HG03558 (cell line): Measurements from ENCODE around the gene COL11A1.
"Not testable (repeated sequence)": the region's sequence is repeated elsewhere in the genome, so short reads cannot be mapped to it uniquely, and the experiment has no call there.

ENCODE experiments used
- ATAC-seq: cut with Tn5 transposase; IDR thresholded peaks from one replicate; pipeline ENCODE4 v1.9.1; 2021; ENCODE audit warnings: moderate number of reproducible peaks; ENCODE audit not compliant: unreplicated experiment; ENCODE audit errors: extremely low read depth

COL11A1 gene

GRCh38 chr1:102842606-102843005, 265.7 kb downstream of the COL11A1 start:
- ATAC-seq, result no peak

- ATAC-seq, result no peak
Observed at GRCh38 chr1:102840741-102841140, 267.6 kb downstream of the COL11A1 start.

GRCh38 chr1:102838016-102838415, 270.3 kb downstream of the COL11A1 start:
- no peak for ATAC-seq

- no peak for ATAC-seq
Observed at GRCh38 chr1:102837551-102837950, 270.8 kb downstream of the COL11A1 start.

- ATAC-seq, result no peak
Observed at GRCh38 chr1:102836991-102837390, 271.3 kb downstream of the COL11A1 start.

GRCh38 chr1:102834688-102835320, 273.5 kb downstream of the COL11A1 start:
- ATAC-seq, result no peak

- no peak for ATAC-seq
Observed at GRCh38 chr1:102833151-102833550, 275.2 kb downstream of the COL11A1 start.

- not testable (repeated sequence) for ATAC-seq
Observed at GRCh38 chr1:102826706-102827105, 281.6 kb downstream of the COL11A1 start.
